Measurements from ENCODE around the gene AIFM3.

DNA sequence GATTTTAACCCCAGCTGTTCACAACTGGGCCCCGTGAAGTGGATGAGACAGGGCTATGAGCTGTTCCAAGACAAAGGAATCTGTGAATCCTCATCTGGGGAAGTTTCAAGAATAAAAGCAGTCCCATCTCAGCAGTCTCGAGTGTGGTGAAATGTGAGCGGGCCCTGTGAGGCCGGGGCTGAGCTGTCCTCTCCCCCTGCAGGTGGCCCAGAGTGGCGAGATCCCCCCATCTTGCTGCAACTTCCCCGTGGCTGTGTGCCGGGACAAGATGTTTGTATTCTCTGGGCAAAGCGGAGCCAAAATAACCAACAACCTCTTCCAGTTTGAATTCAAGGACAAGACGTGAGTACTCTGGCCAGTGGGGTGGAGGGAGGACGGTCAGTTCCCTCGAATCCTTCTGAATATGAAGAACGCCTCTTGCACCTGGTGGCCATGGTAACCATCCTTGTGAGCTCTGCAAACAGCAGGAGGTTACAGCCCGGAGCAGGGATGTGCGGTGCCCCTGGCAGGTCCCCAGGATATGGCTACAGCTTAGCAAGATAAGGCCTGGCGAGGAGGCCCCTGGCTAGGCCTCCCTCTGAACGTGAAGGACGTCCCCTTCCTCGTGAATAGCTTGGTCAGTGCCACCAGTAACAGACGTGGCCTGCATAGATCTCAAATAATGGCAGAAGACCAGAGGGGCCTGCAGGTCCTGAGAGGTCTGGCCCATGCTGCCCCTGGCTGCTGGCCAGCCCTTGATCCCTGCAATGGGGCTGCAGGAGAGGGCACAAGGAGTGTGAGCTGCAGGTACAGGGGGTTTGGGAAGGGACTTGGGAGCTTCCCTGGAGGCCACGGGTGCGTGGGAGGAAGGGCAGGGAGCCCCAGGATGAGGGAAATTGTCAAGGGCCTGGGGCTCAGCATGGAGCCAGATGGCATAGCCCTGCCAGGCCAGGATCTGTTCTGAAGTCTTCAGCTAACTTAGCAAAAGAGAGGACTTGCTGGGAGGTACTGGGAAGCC is 23.4 kb downstream of the AIFM3 start:
- TF ChIP-seq, protein P1, sequence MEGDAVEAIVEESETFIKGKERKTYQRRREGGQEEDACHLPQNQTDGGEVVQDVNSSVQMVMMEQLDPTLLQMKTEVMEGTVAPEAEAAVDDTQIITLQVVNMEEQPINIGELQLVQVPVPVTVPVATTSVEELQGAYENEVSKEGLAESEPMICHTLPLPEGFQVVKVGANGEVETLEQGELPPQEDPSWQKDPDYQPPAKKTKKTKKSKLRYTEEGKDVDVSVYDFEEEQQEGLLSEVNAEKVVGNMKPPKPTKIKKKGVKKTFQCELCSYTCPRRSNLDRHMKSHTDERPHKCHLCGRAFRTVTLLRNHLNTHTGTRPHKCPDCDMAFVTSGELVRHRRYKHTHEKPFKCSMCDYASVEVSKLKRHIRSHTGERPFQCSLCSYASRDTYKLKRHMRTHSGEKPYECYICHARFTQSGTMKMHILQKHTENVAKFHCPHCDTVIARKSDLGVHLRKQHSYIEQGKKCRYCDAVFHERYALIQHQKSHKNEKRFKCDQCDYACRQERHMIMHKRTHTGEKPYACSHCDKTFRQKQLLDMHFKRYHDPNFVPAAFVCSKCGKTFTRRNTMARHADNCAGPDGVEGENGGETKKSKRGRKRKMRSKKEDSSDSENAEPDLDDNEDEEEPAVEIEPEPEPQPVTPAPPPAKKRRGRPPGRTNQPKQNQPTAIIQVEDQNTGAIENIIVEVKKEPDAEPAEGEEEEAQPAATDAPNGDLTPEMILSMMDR (IDR thresholded peaks at IDR 0.05): no peak
- no peak for TF ChIP-seq ZFX (IDR thresholded peaks at IDR 0.05; ENCODE audit: borderline replicate concordance)
